Mucosa of rectum (tissue), 2 donors: ENCODE results near the gene NSUN7.

Source experiments
- H3K27ac ChIP-seq, 2 donors: one replicate each; pipeline ENCODE4 v1.7.0; 2013; ENCODE audit warnings: inconsistent platforms in 2 of 2, low read depth in 2 of 2, low read length in 2 of 2
- H3K27me3 ChIP-seq, 2 donors: one replicate each; pipeline ENCODE4 v1.7.0; 2013; ENCODE audit warnings: low read length in 2 of 2; ENCODE audit not compliant: control insufficient read depth in 2 of 2, insufficient read depth in 2 of 2
- H3K36me3 ChIP-seq, 2 donors: one replicate each; pipeline ENCODE4 v1.7.0; 2013; ENCODE audit warnings: low read length in 2 of 2; ENCODE audit not compliant: control insufficient read depth in 2 of 2, insufficient read depth in 2 of 2
- H3K4me1 ChIP-seq, 2 donors: one replicate each; pipeline ENCODE4 v1.7.0; 2013; ENCODE audit warnings: low read length in 2 of 2, mild to moderate bottlenecking in 1 of 2; ENCODE audit not compliant: control insufficient read depth in 2 of 2, insufficient read depth in 2 of 2
- H3K4me3 ChIP-seq, 2 donors: one replicate each; pipeline ENCODE4 v1.7.0; 2013; ENCODE audit warnings: low read length in 2 of 2
- H3K9ac ChIP-seq, 2 donors: one replicate each; pipeline ENCODE4 v1.7.0; 2013; ENCODE audit warnings: low read length in 2 of 2, low read depth in 1 of 2, mild to moderate bottlenecking in 1 of 2
- H3K9me3 ChIP-seq, 2 donors: one replicate each; pipeline ENCODE4 v1.7.0; 2013; ENCODE audit warnings: low read length in 2 of 2; ENCODE audit not compliant: control insufficient read depth in 2 of 2
- donor health status: healthy.
- donor health status: Normal muscosa, but diverticular disease.

NSUN7 gene

DNA sequence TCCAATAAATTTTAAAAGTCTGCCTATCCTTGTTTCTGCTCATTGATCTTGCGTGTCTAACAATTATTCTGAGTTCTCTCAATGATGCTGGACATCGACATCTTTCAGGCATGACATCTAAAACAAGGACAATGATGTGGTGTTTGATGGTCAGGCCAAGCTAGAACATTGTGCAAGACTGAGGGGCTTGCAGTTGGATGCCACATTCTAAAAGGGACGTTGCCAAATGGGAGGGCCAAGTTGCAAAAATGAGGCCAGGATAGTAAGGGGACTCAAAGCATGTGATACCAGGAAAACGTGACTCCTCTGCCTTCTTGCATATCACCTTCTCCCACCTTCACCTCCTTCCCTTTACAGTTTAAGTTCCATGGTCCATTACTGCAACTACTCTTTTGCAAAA is 29.4 kb upstream of the NSUN7 start:
- H3K9ac ChIP-seq, result no peak overlapping the region
- no peak overlapping the region for H3K4me3 ChIP-seq
- H3K4me1 ChIP-seq, result peaks cover 14 to 31% of the 10 kb centered on the region in 2 donors
- no peaks in the 10 kb centered on the region for H3K36me3 ChIP-seq
- H3K27me3 ChIP-seq, result no peaks in the 10 kb centered on the region
- H3K9me3 ChIP-seq, result no peaks in the 10 kb centered on the region
- H3K27ac ChIP-seq, result peak overlapping the region in 1 of 2 donors; percentile 10

- peak overlapping the region in 1 of 2 donors; percentile 10 for H3K27ac ChIP-seq
- H3K4me1 ChIP-seq, result peaks cover 14 to 31% of the 10 kb centered on the region in 2 donors
- H3K9ac ChIP-seq, result no peak overlapping the region
- H3K36me3 ChIP-seq, result no peaks in the 10 kb centered on the region
- H3K4me3 ChIP-seq, result no peak overlapping the region
- H3K9me3 ChIP-seq, result no peaks in the 10 kb centered on the region
- H3K27me3 ChIP-seq, result no peaks in the 10 kb centered on the region
Measured at GRCh38 chr4:40720916-40721315, 28.8 kb upstream of the NSUN7 start.

DNA sequence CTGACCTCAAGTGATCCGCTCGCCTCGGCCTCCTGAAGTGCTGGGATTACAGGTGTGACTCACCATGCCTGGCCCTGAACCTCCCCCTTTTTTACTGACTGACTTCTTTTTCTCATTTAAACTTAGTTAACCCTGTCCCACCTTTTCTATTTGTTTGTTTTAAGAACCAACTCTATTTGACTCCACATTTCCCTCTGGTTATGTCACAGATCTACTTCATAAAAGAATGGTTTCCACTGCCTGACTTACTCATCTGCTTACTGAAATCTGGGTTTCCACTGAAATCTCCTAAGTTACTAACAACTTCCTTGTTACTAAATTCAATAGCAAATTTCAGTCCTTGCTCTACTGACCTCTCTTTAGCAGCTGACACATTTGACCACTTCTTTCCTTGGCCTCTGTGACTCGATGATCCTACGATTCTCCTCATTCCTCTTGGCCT is 28.0 kb upstream of the NSUN7 start:
- no peak overlapping the region for H3K4me3 ChIP-seq
- no peaks in the 10 kb centered on the region for H3K27me3 ChIP-seq
- no peak overlapping the region for H3K9ac ChIP-seq
- no peaks in the 10 kb centered on the region for H3K36me3 ChIP-seq
- peak overlapping the region; percentile 59 to 78 for H3K27ac ChIP-seq
- H3K9me3 ChIP-seq, result no peaks in the 10 kb centered on the region
- peaks cover 14 to 31% of the 10 kb centered on the region in 2 donors for H3K4me1 ChIP-seq

DNA sequence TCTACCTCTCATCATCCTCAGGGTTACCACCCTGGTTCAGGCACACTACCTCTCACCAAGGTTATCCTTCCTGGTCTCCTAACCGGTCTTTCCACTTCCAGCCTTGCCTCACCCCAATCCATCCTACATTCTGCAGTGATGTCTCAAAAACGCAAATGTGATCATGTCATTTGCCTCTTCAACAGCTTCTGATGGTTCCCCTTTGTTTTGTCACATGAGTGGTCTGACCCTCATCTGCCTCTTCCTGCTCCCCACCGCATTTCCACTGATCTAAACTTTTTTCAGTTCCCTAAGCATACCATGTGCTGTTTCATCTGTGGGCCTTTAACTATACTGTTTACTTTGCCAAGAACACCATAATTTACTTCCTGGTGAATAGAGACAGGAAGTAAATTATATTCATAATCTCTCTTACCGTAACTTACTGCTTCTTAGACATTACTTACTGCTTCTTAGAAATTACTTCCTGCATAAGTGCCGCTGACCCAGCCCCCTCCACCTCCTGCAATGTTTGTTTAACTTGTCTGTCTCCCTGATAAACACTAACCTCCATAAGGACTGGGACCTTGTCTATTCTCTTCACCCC is 27.1 kb upstream of the NSUN7 start:
- peak overlapping the region; percentile 2 to 27 for H3K4me3 ChIP-seq
- no peaks in the 10 kb centered on the region for H3K27me3 ChIP-seq
- H3K27ac ChIP-seq, result peak overlapping the region; percentile 59 to 78

GRCh38 chr4:40723728-40724127 is 26.0 kb upstream of the NSUN7 start:
- Histone ChIP-seq H3K4me3 (no peak overlapping the region), H3K9ac (no peak overlapping the region), H3K9me3 (no peaks in the 10 kb centered on the region), H3K27ac (no peak overlapping the region), H3K36me3 (no peaks in the 10 kb centered on the region), H3K27me3 (no peaks in the 10 kb centered on the region), H3K4me1 (peaks cover 8 to 20% of the 10 kb centered on the region in 2 donors)

More for the DNA sequence above, 27.1 kb upstream of the NSUN7 start:
- H3K36me3 ChIP-seq, result no peaks in the 10 kb centered on the region
- peaks cover 14 to 29% of the 10 kb centered on the region in 2 donors for H3K4me1 ChIP-seq
- no peak overlapping the region for H3K9ac ChIP-seq
- no peaks in the 10 kb centered on the region for H3K9me3 ChIP-seq

GRCh38 chr4:40728333-40728732 is 21.4 kb upstream of the NSUN7 start:
- H3K4me1 ChIP-seq, result peaks cover 6 to 7% of the 10 kb centered on the region in 2 donors
- H3K9me3 ChIP-seq, result no peaks in the 10 kb centered on the region
- no peak overlapping the region for H3K9ac ChIP-seq
- no peak overlapping the region for H3K27ac ChIP-seq
- no peaks in the 10 kb centered on the region for H3K36me3 ChIP-seq
- H3K4me3 ChIP-seq, result no peak overlapping the region
- no peaks in the 10 kb centered on the region for H3K27me3 ChIP-seq

GRCh38 chr4:40729555-40729954 is 20.2 kb upstream of the NSUN7 start:
- peaks cover 6 to 7% of the 10 kb centered on the region in 2 donors for H3K4me1 ChIP-seq
- no peaks in the 10 kb centered on the region for H3K27me3 ChIP-seq
- no peak overlapping the region for H3K27ac ChIP-seq
- H3K9ac ChIP-seq, result no peak overlapping the region
- H3K4me3 ChIP-seq, result no peak overlapping the region
- H3K9me3 ChIP-seq, result no peaks in the 10 kb centered on the region
- H3K36me3 ChIP-seq, result no peaks in the 10 kb centered on the region

DNA sequence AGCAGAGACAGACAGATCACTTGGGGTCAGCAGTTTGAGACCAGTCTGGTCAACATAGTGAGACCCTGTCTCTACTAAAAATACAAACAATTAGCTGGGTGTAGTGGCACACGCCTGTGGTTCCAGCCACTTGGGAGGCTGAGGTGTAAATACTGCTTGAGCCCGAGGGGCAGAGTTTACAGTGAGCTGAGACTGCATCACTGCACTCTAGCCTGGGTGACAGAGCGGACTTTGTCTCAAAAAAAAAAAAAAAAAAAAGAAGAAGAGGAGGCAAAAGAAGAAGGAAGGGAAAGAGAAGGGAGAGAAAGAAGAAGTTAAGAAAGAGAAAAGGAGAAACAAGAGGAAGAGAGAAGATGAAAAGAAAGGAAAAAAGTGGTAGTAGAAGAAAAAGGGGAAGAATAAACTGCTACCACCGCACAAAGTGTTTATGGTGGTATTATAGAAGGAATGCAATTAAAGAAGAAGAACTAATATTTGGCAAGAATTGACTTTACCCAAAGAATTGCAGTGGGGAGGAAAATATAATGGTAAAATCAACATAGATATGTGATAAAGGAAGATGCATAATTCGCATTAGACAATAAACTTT is 19.6 kb upstream of the NSUN7 start:
- no peaks in the 10 kb centered on the region for H3K9me3 ChIP-seq
- no peaks in the 10 kb centered on the region for H3K27me3 ChIP-seq
- H3K4me1 ChIP-seq, result peaks cover 6 to 7% of the 10 kb centered on the region in 2 donors
- H3K27ac ChIP-seq, result no peak overlapping the region
- no peak overlapping the region for H3K9ac ChIP-seq
- H3K4me3 ChIP-seq, result no peak overlapping the region
- no peaks in the 10 kb centered on the region for H3K36me3 ChIP-seq

DNA sequence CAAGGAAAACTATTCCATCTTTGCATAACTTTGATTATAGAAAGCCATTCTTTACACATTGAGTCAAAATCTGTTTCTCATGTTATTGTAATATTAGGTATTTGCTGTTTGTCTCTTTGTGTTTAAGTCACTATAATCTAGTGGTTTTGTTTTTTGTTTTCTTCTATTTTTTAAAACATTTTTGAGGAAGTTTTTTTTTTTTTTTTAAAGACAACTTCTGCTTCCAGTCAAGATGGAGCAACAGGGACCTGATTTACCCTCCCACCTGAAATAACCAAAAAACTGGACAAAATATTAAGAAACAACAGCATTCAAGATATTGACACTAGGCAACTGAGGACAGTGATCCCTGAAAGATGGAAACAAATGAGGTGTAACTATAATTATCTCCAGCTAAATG is 18.4 kb upstream of the NSUN7 start:
- H3K4me1 ChIP-seq, result peaks cover 6 to 7% of the 10 kb centered on the region in 2 donors
- H3K27ac ChIP-seq, result peak overlapping the region; percentile 9 to 56
- no peak overlapping the region for H3K9ac ChIP-seq
- no peak overlapping the region for H3K4me3 ChIP-seq
- H3K36me3 ChIP-seq, result no peaks in the 10 kb centered on the region
- no peaks in the 10 kb centered on the region for H3K9me3 ChIP-seq
- no peaks in the 10 kb centered on the region for H3K27me3 ChIP-seq

DNA sequence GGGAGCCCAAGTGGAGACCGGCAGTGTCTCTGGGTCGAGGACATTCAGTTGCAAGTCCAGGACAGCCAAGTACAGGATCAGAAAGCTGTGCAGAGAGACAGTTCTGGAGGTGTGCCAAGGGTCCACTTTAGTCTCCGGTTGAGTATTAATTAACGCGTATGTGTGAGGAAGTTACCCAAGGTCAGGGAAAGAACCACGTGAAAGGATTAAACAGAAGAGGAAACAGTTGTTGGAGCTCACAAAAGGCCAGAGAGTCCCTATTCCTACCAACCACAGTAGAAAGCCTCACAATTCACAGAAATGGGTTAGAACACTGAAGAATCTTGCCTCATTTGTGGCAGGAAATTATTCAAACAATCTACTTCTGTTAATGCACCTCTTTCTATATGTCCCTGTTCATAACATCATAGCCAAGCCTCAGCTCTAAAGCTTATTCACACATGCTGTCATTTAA is 17.9 kb upstream of the NSUN7 start:
- Histone ChIP-seq H3K4me1 (peaks cover 6 to 7% of the 10 kb centered on the region in 2 donors), H3K9ac (no peak overlapping the region), H3K27me3 (no peaks in the 10 kb centered on the region), H3K36me3 (no peaks in the 10 kb centered on the region), H3K9me3 (no peaks in the 10 kb centered on the region), H3K27ac (peak overlapping the region in 1 of 2 donors; percentile 56), H3K4me3 (no peak overlapping the region)
